A549 (cell line): ENCODE data around the gene RHOB.

Experiments used
- CHD2 ChIP-seq: fragments of 150-350 bp; IDR thresholded peaks from 2 replicates; pipeline ENCODE4 v1.6.1; 2014; ENCODE audit warnings: low read length; ENCODE audit not compliant: partially characterized antibody
- CTCF ChIP-seq: fragments of >200 bp; sonication (Bioruptor Twin); formaldehyde crosslinking; IDR thresholded peaks from 3 replicates; pipeline ENCODE4 v1.5.1; 2016
- HMGXB4 ChIP-seq: fragments of 250-450 bp; sonication (Bioruptor Pico); IDR thresholded peaks from 2 replicates; pipeline ENCODE4 v1.5.0; 2021; ENCODE audit warnings: mild to moderate bottlenecking, moderate library complexity, borderline replicate concordance
- KDM5A ChIP-seq: fragments of 200-600 bp; sonication (generic); IDR thresholded peaks from 2 replicates; pipeline ENCODE4 v1.6.1; 2016; ENCODE audit warnings: antibody characterized with exemption, mild to moderate bottlenecking
- MAFK ChIP-seq: fragments of 450-650 bp; IDR thresholded peaks from 2 replicates; pipeline ENCODE4 v1.6.1; 2014; ENCODE audit not compliant: partially characterized antibody
- MYC ChIP-seq: IDR thresholded peaks from 2 replicates; pipeline ENCODE4 v1.6.1; 2012; ENCODE audit warnings: mild to moderate bottlenecking, inconsistent platforms, low read length, improper control_type of control experiment, borderline replicate concordance
- NPAS2 ChIP-seq: fragments of 250-450 bp; sonication (Bioruptor Pico); IDR thresholded peaks from 2 replicates; pipeline ENCODE4 v1.8.0; 2022; ENCODE audit warnings: mild to moderate bottlenecking, moderate library complexity, borderline replicate concordance
- POLR2A ChIP-seq: IDR thresholded peaks from 2 replicates; pipeline ENCODE4 v1.6.1; 2012; ENCODE audit warnings: mild to moderate bottlenecking, low read length

- no peak for TF ChIP-seq CTCF
- no peak for TF ChIP-seq POLR2A
- no peak for TF ChIP-seq MYC
- TF ChIP-seq HMGXB4 (CRISPR knock-in tag), result no peak
- no peak for TF ChIP-seq KDM5A
- TF ChIP-seq NPAS2, result no peak
- no peak for TF ChIP-seq CHD2
- TF ChIP-seq MAFK, result no peak
Measured at GRCh38 chr2:20418519-20418918, 28.4 kb upstream of the RHOB start.
